K562 (cell line): ENCODE results near the gene IP6K3. TPM values are rescaled to one million over a fixed set of nuclear protein-coding genes. Genes with fewer than 3 reads are reported as not detected.

Experiments used
- CGGBP1 ChIP-seq: fragments of 250-450 bp; sonication (Bioruptor Pico); IDR thresholded peaks from 2 replicates; pipeline ENCODE4 v1.9.0; 2021; ENCODE audit warnings: mild to moderate bottlenecking
- JUN ChIP-seq, 2 experiments: sonication (generic) in 1 of 2; formaldehyde crosslinking in 1 of 2; IDR thresholded peaks; 2 replicates each; pipeline versions ENCODE4 v1.6.1 to v1.8.0; 2012 to 2022; ENCODE audit warnings: borderline replicate concordance in 2 of 2, mild to moderate bottlenecking in 2 of 2, improper control_type of control experiment in 1 of 2, low read depth in 1 of 2, low read length in 1 of 2, missing genetic modification reagents in 1 of 2
- REST ChIP-seq, 2 experiments: fragments of 450-650 bp; formaldehyde crosslinking in 1 of 2; IDR thresholded peaks; 2 replicates each; pipeline versions ENCODE4 v1.4.0 to v1.6.1; 2014 to 2020; ENCODE audit warnings: mild to moderate bottlenecking in 2 of 2, borderline replicate concordance in 1 of 2, low read depth in 1 of 2
- ZNF232 ChIP-seq: sonication (generic); formaldehyde crosslinking; IDR thresholded peaks from 2 replicates; pipeline ENCODE4 v1.8.0; 2022; ENCODE audit warnings: mild to moderate bottlenecking, missing genetic modification reagents
- ZNF436 ChIP-seq: fragments of 250-450, 450-650 bp; sonication (Bioruptor Pico); formaldehyde crosslinking; IDR thresholded peaks from 2 replicates; pipeline ENCODE4 v1.7.0; 2020; ENCODE audit warnings: mild to moderate bottlenecking
- ZNF609 ChIP-seq: sonication (generic); formaldehyde crosslinking; IDR thresholded peaks from 2 replicates; pipeline ENCODE4 v1.8.1; 2023; ENCODE audit warnings: missing genetic modification reagents, mild to moderate bottlenecking, borderline replicate concordance
- ZNF740 ChIP-seq, 3 experiments: fragments of 200-800 bp in 1 of 3; sonication (Bioruptor generic) in 1 of 3; sonication (generic) in 1 of 3; formaldehyde crosslinking in 1 of 3; IDR thresholded peaks; 2 replicates each; pipeline versions ENCODE4 v1.6.1 to v1.8.0; 2016 to 2022; ENCODE audit warnings: mild to moderate bottlenecking in 2 of 3, missing compliant biosample characterization in 2 of 3, missing genetic modification characterization in 2 of 3, missing genetic modification reagents in 1 of 3
- polyA plus RNA-seq, 8 experiments: library from polyadenylated mRNA; depleted of rRNA in 4 of 8; stranded (reverse) in 5 of 8; unstranded in 3 of 8; fragments of >200 nt; fragmentation: Nextera tagmentation in 2 of 8; fragmentation: Illumina TruSeq in 1 of 8; extraction: Ambion mirVana in 2 of 8; extraction: Trizol in 1 of 8; gene quantifications; 2 replicates each; pipeline versions ENCODE4 v1.2.1 to v1.2.3, GENCODE V29; 2011 to 2014; ENCODE audit warnings: inconsistent platforms in 1 of 8, missing spikeins in 1 of 8
- total RNA-seq, 7 experiments: library from RNA; depleted of rRNA in 6 of 7; stranded (reverse); fragments of >200 nt in 6 of 7; fragmentation: Illumina TruSeq in 2 of 7; extraction: Trizol in 2 of 7; gene quantifications; 2 replicates each; pipeline versions ENCODE4 v1.2.1 to v1.2.3, GENCODE V29; 2011 to 2021; ENCODE audit warnings: low replicate concordance in 1 of 7

The IP6K3 gene
- total and polyA plus RNA-seq, 9 of the 15 experiments (the other 6 are each of a cell fraction or from before 2014, with no cell fraction given): not detected

GRCh38 chr6:33710296-33711121 is 36.2 kb downstream of the IP6K3 start (continued):
- TF ChIP-seq REST (IDR thresholded peaks at IDR 0.05; ENCODE audit: borderline replicate concordance) (no peak), REST (CRISPR knock-in tag; IDR thresholded peaks at IDR 0.05; ENCODE audit: low read depth) (no peak), ZNF232 (CRISPR knock-in tag) (0 out of 2 replicates have a peak, but pooled peaks have one; percentile 13), JUN (IDR thresholded peaks at IDR 0.05; ENCODE audit: borderline replicate concordance, low read depth, low read length) (no peak), JUN (CRISPR knock-in tag; IDR thresholded peaks at IDR 0.05; ENCODE audit: borderline replicate concordance) (0 out of 2 replicates have a peak, but pooled peaks have one; percentile 46), ZNF740 (CRISPR knock-in tag; IDR thresholded peaks at IDR 0.05) (0 out of 2 replicates have a peak, but pooled peaks have one; percentile 14), ZNF740 (tag; IDR thresholded peaks at IDR 0.05) (no peak), ZNF436 (CRISPR knock-in tag) (no peak), ZNF609 (CRISPR knock-in tag) (0 out of 2 replicates have a peak, but pooled peaks have one; percentile 12), CGGBP1 (CRISPR knock-in tag) (no peak)
